ENCODE measurements around the gene SIRT4. TPM values are rescaled to one million over a fixed set of nuclear protein-coding genes. Genes with fewer than 3 reads are reported as not detected.

Gene SIRT4
- total and polyA plus RNA-seq, 2 of the 8 experiments (the other 6 are each of a cell fraction or from before 2014, with no cell fraction given) = 3.8 to 4.1 TPM

DNA sequence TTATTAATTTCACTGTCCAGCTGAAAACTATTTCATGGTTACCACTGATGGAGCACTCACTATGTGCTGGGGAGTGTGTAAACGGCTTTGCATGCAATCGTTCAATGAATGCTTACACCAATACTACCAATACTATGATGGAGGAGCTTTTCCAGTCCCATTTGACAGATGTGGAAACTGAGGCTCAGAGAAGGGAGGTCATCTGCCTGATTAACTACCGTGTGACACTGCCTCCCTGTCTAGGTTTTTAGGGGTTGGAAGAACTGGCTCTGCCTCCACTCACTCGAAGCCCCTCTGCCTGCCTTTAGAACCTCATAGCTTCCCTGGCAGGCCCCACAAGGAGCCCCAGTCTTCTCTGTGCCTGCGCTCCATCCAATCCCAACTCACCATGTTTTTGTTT lies 55.0 kb downstream of the SIRT4 start:
- Histone ChIP-seq H2AK5ac (ENCODE audit: low read depth, low read length) (no peak overlapping the region), H3K23ac (ENCODE audit: insufficient read length) (no peak overlapping the region), H2BK5ac (ENCODE audit: low read depth, low read length) (no peak overlapping the region), H3K14ac (ENCODE audit: insufficient read length) (no peak overlapping the region), H3K9ac (replicated peaks in 1 of 4; ENCODE audit: extremely low read depth in 1 of 4, low read depth in 3 of 4, low read length in 3 of 4) (no peak overlapping the region), H3K56ac (replicated peaks; ENCODE audit: insufficient read length, low read depth, low read length) (no peak overlapping the region), H2BK15ac (ENCODE audit: low read length) (no peak overlapping the region), H3K4me3 (ENCODE audit: extremely low read depth in 1 of 4, insufficient read depth in 2 of 4, low read depth in 3 of 4, low read length in 4 of 4) (no peak overlapping the region), H3K27me3 (replicated peaks in 1 of 4; ENCODE audit: control insufficient read depth in 3 of 4, extremely low read depth in 1 of 4, insufficient read depth in 3 of 4, low read length in 3 of 4) (no peaks in the 10 kb centered on the region), H2BK120ac (replicated peaks; ENCODE audit: low read depth, low read length) (no peak overlapping the region), H3K4ac (replicated peaks; ENCODE audit: insufficient read length, low read depth, low read length) (no peak overlapping the region), H3K4me1 (replicated peaks in 1 of 4; ENCODE audit: control insufficient read depth in 3 of 4, insufficient read depth in 4 of 4, low read length in 3 of 4) (peaks cover 9 to 20% (median 15%) of the 10 kb centered on the region in 4 experiments), H3K9me3 (ENCODE audit: insufficient read depth in 2 of 2, low read depth in 1 of 2, low read length in 1 of 2) (no peaks in the 10 kb centered on the region), H4K8ac (ENCODE audit: extremely low read depth, insufficient read depth, low read length) (no peak overlapping the region), H3K79me1 (ENCODE audit: low read depth, low read length) (no peaks in the 10 kb centered on the region), H4K91ac (replicated peaks; ENCODE audit: insufficient read length, low read length) (no peak overlapping the region), H3K79me2 (ENCODE audit: control insufficient read depth in 1 of 2, insufficient read depth in 2 of 2, low read length in 2 of 2) (peaks cover 0 to 5% of the 10 kb centered on the region in 2 experiments; a peak in 2 of 4 replicates), H2BK12ac (ENCODE audit: low read depth, low read length) (no peak overlapping the region), H3K27ac (ENCODE audit: low read depth, low read length) (no peak overlapping the region), H4K20me1 (replicated peaks in 1 of 2; ENCODE audit: control insufficient read depth in 1 of 2, insufficient read depth in 2 of 2, low read length in 2 of 2) (peaks cover 10 to 11% of the 10 kb centered on the region in 2 experiments), H3K4me2 (ENCODE audit: insufficient read depth in 1 of 2, low read depth in 2 of 2, low read length in 2 of 2) (no peak overlapping the region), H3K23me2 (ENCODE audit: low read depth, low read length) (peaks cover 3% of the 10 kb centered on the region; the same call in 1 of the 2 replicates), H3K18ac (ENCODE audit: extremely low read depth, low read length) (no peak overlapping the region), H2AFZ (ENCODE audit: low read length) (no peak overlapping the region), H4K5ac (ENCODE audit: insufficient read length, low read depth, low read length) (no peak overlapping the region), H3K36me3 (ENCODE audit: control insufficient read depth in 2 of 4, insufficient read depth in 4 of 4, low read length in 3 of 4) (peaks cover 26 to 52% (median 39%) of the 10 kb centered on the region in 4 experiments), H2BK20ac (ENCODE audit: low read length) (no peak overlapping the region)
- CTCF ChIA-PET (ENCODE audit: partially characterized antibody) = interaction anchor here (0.6 to 12.5 kb wide), 35 partner anchors 9 to 129 kb away, joined by 3 to 310 read pairs (median 5); partner anchors contain the start of genes COX6A1, GATC and TRIAP1
- DNase-seq (ENCODE audit: low read depth in 1 of 2, low spot score in 2 of 2) (no peak), FAIRE-seq (no peak)
- POLR2A ChIA-PET (ENCODE audit: partially characterized antibody) = interaction anchor here (0.6 to 9.2 kb wide), 11 partner anchors 10 to 156 kb away, joined by 3 to 78 read pairs (median 4); partner anchors contain the start of genes GATC, MSI1, RPLP0 and TRIAP1
- 95% methylated on average over 5 of the region's 5 CpGs; no CpG with 5 or more reads in 1 of the 2 experiments for WGBS, 2 experiments (ENCODE audit: extremely low coverage in 1 of 2, insufficient coverage in 1 of 2, insufficient read length in 1 of 2, insufficient replicate concordance in 2 of 2, low coverage in 1 of 2, low lambda C conversion rate in 2 of 2, missing lambda C conversion rate in 1 of 2)
- TF ChIP-seq KDM1A (IDR thresholded peaks at IDR 0.05; ENCODE audit: borderline replicate concordance, low read length) (no peak), EGR1 (IDR thresholded peaks at IDR 0.05; ENCODE audit: borderline replicate concordance, low read depth, low read length) (no peak), ZNF274 (IDR thresholded peaks at IDR 0.05; ENCODE audit: borderline replicate concordance, extremely low read depth, low read length) (no peak), HDAC6 (IDR thresholded peaks at IDR 0.05; ENCODE audit: low read depth, low read length) (no peak), MAFK (IDR thresholded peaks at IDR 0.05; ENCODE audit: low read depth, low read length) (no peak), NRF1 (IDR thresholded peaks at IDR 0.05; ENCODE audit: low read depth, low read length) (no peak), BRCA1 (IDR thresholded peaks at IDR 0.05; ENCODE audit: low read depth, low read length) (no peak), KDM5A (IDR thresholded peaks at IDR 0.05; ENCODE audit: low read length) (no peak), YY1 (IDR thresholded peaks at IDR 0.05; ENCODE audit: low read depth, low read length) (no peak), CREB1 (IDR thresholded peaks at IDR 0.05) (no peak)
- TF ChIP-seq, protein P1, sequence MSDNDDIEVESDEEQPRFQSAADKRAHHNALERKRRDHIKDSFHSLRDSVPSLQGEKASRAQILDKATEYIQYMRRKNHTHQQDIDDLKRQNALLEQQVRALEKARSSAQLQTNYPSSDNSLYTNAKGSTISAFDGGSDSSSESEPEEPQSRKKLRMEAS (IDR thresholded peaks at IDR 0.05) = no peak
- TF ChIP-seq, protein P2, sequence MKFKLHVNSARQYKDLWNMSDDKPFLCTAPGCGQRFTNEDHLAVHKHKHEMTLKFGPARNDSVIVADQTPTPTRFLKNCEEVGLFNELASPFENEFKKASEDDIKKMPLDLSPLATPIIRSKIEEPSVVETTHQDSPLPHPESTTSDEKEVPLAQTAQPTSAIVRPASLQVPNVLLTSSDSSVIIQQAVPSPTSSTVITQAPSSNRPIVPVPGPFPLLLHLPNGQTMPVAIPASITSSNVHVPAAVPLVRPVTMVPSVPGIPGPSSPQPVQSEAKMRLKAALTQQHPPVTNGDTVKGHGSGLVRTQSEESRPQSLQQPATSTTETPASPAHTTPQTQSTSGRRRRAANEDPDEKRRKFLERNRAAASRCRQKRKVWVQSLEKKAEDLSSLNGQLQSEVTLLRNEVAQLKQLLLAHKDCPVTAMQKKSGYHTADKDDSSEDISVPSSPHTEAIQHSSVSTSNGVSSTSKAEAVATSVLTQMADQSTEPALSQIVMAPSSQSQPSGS (IDR thresholded peaks at IDR 0.05; ENCODE audit: low read length) = no peak

Data from H1 (cell line).